Activated CD4-positive, CD25-positive, alpha-beta regulatory T cell (primary cell): ENCODE measurements around the gene PCLO.
"Not testable (repeated sequence)": the region's sequence is repeated elsewhere in the genome, so short reads cannot be mapped to it uniquely, and the experiment has no call there.

ENCODE experiments used
- DNase-seq, 4 experiments: peaks; one replicate each; lab custom pipeline; 2025; lab: John Stamatoyannopoulos, UW

Gene PCLO

DNA sequence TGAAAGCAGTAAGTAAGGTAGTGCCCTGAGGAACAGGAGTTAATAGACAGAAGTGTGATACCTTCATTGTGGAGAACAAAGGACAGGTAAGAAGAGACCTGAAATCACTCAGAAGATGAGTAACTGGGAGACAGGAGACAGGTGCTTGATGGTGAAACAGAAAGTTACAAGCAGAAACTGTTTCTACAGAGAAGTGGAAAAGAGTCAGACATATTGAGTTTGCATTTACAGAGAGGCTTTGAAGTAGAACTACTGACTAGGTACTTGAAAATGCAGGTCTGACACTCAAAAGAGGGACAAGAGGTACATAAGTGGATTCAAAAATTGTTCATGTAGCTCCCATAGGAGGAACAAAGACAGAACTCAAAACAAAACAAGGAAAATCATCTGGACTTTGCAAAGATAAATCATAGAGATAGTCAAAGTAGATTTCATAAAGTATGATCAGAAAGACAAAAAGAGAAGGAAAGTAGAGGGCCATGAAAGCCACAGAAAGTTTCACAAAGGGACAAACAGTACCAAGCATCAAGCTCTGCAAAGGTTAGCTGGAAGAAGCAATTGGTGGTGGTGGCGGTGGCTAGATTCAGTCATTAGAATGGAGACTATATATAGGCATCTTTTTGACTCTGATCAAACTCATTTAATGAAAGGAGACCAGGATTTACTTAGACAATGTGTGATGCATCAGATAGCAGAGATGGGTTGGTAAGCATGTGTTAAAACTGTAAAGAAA, 198.4 kb downstream of the PCLO start:
- DNase-seq, result no peak

GRCh38 chr7:82961240-82961639, 201.4 kb downstream of the PCLO start:
- DNase-seq, result no peak

- no peak for DNase-seq
Measured at GRCh38 chr7:82959528-82959927, 203.2 kb downstream of the PCLO start.

GRCh38 chr7:82957521-82957920, 205.2 kb downstream of the PCLO start:
- no peak for DNase-seq

- no peak for DNase-seq
Measured at GRCh38 chr7:82953324-82954027, 209.2 kb downstream of the PCLO start.

GRCh38 chr7:82950436-82950835, 212.2 kb downstream of the PCLO start:
- DNase-seq, result no peak

DNA sequence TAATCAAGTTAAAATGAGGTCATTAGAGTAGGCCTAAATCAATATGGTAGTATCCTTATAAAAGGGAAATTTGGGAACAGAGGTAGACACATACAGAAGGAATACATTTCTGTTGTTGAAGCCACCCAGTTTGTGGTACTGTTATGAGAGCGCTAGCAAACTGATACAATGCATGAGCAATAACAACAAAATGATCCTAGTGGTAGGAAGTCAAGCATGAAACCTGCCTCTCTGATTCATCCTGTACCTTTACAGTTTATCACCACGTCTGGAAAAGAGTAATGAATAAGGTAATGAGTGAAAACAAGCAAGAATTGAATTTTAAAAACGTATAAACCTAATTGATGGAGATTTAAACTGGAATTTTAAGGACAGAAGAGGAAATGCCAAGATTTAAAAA, 217.2 kb downstream of the PCLO start:
- no peak for DNase-seq

DNA sequence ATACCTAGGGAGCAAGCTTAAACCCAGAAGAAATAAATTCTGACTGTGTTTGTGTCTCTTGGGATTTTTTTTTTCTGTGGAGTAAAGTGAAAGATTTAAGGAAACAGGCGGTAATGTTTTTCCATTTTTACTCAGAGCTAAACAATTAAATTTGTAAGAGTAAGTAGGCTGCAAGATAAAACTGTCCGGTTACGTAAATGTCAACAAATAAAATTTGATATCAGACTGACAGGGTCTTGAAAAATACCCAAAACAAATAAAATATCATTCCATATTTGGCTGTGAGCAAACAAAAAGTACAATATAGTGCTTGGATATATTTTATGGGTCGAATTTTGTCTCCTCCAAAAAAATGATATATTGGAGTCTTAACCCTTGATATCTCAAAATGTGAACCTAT, 217.6 kb downstream of the PCLO start:
- DNase-seq, result no peak

DNA sequence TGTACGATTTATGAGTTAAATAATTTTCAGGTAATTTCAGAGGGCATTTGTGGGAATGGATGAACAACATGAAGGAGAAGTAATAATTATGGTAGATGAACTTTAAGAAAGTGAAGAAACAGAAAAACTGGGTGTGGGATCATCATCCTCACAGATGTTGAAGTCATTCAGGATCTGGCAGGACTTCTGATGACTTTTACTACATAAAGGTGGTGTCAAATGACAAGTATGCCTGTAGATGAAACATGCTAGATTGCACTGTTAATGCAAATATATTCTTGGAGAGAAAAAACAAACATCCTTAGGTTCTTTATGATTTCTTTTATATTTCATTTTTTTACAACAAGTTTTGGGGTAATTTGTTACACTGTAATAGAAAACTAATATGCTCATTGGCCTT, 230.2 kb downstream of the PCLO start:
- DNase-seq, result no peak

DNA sequence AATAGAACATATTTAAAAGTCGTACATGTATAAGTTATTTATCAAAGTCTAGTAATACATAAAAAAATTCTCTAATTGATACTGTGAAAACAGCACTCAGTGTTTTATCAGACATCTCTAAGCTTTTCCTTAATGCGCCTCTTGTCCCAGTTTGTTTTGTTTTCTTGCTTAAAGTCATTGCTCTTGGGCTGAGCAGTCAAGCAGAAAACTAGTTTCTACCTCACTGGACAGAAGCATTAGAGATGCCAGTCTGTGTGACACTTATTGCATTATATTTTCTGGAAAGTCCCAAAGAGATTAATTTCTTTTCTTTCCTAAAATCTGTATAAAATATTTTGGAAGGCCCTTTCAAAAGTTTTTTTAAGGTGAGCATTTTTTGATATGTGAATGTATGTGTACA, 236.2 kb downstream of the PCLO start:
- no peak for DNase-seq

DNA sequence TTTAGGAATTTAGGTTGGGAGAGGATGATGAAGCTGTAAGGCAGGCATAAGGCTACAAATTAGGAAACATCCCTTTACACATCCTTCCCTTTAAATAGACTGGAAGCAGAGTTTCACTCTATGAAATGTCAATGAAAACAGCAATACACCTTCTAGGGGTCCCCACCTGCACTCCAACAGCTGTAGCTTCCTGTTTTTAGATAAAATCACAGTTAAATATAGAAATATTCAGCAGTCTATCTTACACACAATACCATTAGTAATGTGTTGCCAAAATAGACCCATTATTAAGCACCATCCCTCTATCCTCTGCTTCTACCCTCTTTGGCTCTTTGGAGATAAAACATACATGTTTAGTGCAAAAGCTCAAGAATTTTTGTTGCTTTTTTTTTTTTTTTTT, 237.4 kb downstream of the PCLO start:
- no peak for DNase-seq

GRCh38 chr7:82906502-82906901, 256.2 kb downstream of the PCLO start:
- DNase-seq, result no peak

DNA sequence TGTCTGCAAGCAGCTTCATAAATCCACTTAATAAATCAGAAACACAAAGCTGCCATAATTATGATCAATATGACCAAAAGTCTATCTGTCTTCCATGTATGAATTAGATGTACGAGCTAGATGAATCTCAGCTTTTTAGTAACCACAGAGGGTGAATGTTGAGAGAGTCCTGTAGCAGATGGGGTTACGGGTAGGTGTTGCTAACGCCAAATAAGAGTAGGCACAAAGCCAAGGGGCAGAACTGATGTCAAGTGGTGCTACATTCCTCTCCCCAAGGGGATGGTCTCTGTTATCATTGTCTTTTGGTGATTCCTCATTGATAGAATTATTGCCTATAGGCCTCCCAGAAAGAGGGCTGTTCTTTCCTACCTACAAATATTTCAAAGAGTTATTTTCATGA, 257.8 kb downstream of the PCLO start:
- no peak for DNase-seq

DNA sequence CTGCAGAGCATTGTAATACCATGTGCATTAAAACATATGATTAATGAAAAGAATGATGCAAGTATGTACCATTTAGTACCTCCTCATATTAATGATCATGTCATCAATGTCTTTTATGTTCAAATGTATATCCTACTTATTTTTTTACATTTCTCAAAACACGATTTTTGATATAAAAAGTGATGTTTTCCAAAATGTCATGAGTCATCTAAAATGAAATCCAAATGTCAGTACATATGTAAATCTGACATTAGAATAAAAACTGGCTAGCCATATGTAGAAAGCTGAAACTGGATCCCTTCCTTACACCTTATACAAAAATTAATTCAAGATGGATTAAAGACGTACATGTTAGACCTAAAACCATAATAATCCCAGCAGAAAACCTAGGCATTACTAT, 261.6 kb downstream of the PCLO start:
- DNase-seq, result not testable (repeated sequence)

DNA sequence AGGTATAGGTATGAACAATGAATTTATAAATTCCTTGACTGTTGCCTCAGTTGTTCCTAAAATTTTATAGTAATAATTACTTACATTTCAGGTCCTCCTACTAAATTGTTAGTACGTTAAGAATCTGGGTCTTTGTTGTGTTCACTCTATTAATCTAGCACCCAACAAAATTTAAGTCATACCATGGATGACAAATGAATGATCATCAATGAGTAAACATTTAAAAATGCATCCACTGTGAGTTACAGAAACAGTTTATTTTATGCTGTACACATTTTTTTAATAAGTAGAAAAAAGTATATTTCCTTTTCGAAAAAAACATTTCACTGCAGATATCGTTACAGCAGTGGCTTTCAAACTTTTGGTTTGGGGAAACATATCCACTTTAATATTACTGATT, 265.2 kb downstream of the PCLO start:
- no peak for DNase-seq

GRCh38 chr7:82894341-82894740, 268.3 kb downstream of the PCLO start:
- not testable (repeated sequence) for DNase-seq

DNA sequence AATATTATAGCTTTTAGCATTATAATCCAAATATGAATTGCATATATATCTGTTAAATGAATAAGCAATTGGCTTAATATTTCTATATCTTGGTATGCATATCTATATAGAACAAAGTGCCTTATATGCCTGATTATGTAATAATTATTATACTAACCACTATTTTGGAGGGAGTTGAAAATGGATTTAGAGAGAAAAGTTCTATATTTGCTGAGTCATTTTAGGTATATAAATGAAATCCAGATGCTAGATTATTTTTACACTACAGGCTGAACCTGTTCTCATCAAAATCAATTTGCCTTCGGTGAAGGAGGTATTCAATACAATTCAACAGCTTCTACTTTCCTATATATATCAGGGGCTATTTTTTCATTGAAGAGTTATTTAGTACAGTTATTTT, 276.4 kb downstream of the PCLO start:
- DNase-seq, result no peak

- DNase-seq, result no peak
Measured at GRCh38 chr7:82865856-82866255, 296.8 kb downstream of the PCLO start.

- no peak for DNase-seq
Measured at GRCh38 chr7:82859106-82859850, 303.4 kb downstream of the PCLO start.

- no peak for DNase-seq
Measured at GRCh38 chr7:82851121-82851520, 311.6 kb downstream of the PCLO start.

DNA sequence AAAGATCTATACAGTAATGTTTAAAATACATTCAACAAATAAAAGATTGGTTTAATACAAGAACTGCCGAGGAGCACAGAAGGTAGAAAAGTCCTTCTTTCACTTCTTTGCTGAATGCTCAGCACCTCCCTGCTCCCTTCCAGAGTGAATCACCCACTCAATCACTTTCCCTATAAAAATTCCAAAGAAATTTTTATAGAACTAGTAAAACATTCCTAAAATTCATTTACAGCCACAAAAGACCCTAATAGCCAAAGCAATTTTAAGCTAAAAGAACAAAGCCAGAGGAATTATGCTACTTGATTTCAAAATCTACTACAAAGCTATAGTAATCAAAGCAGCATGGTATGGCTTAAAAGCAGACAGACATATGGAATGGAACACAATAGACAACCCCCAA, 320.9 kb downstream of the PCLO start:
- DNase-seq, result no peak

GRCh38 chr7:82840061-82840460, 322.6 kb downstream of the PCLO start:
- DNase-seq, result no peak

DNA sequence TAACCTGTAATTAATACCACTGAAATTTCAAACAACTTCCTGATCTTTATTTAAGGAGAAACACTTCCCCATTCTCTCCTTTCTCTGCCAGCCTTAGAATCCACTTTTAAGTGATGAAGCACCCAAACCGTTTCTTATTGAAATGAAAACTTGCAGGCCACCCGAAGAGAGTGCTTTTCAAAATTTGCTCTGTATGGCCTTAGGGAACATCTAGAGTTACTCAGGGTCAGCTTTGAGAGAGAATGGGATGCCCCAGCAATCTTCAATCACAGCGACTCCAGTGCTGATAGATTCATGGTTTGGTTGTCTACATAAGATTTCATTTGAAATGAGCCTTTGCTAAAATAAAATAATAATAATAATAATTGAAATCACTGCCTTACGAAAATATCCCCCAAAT, 323.1 kb downstream of the PCLO start:
- DNase-seq, result no peak
